HG03196 (cell line): ENCODE data around the gene PPP1R9A.

ENCODE experiments used
- ATAC-seq: cut with Tn5 transposase; IDR thresholded peaks from one replicate; pipeline ENCODE4 v1.9.1; 2021; ENCODE audit not compliant: unreplicated experiment

Gene PPP1R9A

GRCh38 chr7:95026421-95027072, 119.2 kb downstream of the PPP1R9A start:
- no peak for ATAC-seq

- no peak for ATAC-seq
Measured at GRCh38 chr7:95027234-95027872, 120.0 kb downstream of the PPP1R9A start.

DNA sequence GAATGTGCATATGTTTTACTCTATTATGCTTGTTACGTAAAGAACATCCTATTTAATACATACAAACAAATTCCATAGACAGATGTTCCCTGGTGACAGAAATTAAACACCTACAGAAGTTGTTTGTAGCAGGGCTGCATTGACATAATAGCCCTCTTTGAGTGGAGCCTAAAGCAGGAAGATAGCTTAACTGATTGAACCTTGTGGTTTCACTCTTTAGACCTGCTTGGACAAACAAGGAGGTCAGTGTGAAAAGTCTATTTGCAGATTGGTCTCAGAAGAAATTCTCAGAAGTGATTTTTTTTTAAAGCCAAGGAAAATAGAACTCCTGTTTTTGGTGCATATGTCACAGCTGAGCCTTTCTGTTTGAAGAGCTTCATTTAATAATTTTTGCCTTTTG, 121.3 kb downstream of the PPP1R9A start:
- ATAC-seq, result no peak

- ATAC-seq, result no peak
Measured at GRCh38 chr7:95035295-95035694, 127.9 kb downstream of the PPP1R9A start.

DNA sequence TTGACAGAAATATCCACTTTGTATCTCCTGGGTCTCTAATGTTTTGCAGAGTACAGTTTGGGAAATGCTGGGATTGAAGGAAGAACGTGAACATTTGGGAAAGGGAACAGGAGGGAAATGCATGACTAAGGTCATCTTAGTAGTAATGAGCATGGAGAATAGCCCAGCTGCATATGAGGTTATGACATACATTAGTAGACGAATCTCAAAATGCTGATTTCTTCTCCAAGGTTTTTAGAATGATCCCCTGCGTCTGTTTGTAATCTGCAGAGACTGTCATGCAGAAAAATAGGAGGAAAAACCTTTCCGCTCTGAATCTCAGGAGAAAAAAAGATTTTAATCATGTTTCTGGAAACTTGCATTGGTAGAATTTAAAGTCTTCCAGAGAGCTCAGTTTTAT, 133.6 kb downstream of the PPP1R9A start:
- ATAC-seq, result no peak

GRCh38 chr7:95045236-95045923, 138.0 kb downstream of the PPP1R9A start:
- ATAC-seq, result no peak

DNA sequence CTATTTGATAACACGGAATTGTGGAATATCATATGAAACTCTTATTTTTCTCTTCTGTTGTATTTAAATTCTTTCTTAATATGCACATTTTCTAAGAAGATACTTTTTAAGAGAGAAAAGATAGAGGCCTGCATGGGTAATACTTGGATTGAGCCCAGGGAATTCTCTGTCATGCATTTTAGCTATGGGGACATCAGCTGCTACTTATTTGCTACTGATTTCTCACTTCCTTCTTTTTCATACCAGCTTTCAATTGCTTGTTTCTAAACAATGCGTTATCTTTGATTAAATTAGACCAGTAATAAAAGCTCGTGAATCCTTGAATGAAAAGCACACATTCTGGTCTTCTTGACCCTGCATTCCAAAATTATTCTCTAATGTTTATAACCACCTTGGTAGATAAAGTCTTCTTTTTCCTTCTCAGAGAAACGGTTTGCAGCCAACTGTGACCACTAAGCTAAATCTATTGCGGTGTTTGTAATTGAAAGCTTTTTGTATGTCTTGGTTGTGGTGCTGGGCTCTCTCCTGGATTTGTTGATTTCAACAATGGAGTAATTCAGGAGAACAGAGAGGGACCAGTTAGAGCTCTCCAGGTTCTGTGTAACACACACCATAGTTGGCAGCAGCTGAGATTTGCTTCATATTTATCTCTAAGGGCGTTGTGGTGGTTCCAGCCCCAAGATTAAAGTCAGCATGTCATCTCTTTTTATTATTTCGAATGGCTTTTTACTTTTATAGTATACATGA, 139.3 kb downstream of the PPP1R9A start:
- no peak for ATAC-seq

- ATAC-seq, result no peak
Measured at GRCh38 chr7:95047291-95047690, 139.9 kb downstream of the PPP1R9A start.

GRCh38 chr7:95052566-95053094, 145.2 kb downstream of the PPP1R9A start:
- ATAC-seq, result no peak

DNA sequence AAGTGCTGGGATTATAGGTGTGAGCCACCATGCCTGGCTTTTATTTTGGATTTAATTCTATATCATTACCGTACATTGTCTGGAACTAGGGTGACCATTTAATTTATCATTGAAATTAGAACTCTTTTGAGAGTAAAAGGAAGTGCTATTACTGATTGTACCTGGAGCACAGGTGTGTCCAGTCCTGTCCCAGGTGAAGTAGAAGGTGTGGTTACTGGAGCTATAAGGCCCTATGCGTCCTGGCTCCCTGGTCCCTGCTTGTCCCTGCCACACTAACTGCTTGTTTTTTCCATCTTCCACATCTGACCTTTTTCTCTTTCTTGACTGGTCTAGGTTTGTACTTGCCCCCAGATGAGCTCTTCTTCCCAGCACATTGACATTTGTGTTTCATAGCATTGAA, 147.0 kb downstream of the PPP1R9A start:
- no peak for ATAC-seq

GRCh38 chr7:95055295-95055694, 147.9 kb downstream of the PPP1R9A start:
- no peak for ATAC-seq

- no peak for ATAC-seq
Measured at GRCh38 chr7:95056107-95056739, 148.8 kb downstream of the PPP1R9A start.

DNA sequence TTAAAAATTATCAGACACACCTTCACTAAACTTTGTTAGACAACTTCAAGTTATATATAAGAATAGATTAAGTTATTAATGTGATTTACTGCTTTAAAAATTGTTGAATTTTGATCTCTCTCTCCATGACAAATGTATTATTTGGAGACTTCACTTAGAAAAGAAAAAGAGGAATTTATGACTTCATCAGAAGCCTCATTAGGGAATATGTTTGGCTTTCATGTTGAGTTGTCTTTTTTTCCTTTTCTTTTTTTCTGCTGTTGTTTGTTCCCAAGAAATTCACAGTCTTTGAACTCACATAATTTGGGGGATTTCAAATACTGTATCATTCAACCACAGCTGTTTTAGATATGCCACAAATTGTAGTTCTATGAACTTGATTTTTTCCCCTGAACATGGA, 149.5 kb downstream of the PPP1R9A start:
- no peak for ATAC-seq

DNA sequence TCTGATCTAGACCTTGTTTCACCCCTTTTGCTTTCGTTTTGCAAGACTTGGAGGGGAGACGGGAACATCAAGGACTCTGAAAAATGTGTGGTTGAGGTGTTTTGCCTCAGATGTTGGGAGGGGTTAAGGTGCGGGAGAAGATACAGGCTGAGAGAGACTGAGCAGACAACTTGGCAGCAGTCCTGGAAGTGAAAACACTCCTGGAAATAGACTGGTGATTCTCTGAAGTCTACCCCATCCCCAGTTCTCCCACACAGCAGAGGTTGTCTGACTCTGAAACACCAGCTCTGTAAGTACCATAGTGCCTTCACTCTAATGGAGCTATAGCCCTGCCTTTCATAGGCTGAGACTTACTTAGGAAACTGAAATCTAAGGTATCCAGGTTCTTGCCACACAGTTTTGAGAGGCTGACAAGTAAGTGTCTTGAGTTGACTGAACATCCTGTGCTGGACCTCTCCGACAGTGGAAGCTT, 152.5 kb downstream of the PPP1R9A start:
- no peak for ATAC-seq

GRCh38 chr7:95062901-95063300, 155.5 kb downstream of the PPP1R9A start:
- ATAC-seq, result no peak

- no peak for ATAC-seq
Measured at GRCh38 chr7:95066737-95067530, 159.5 kb downstream of the PPP1R9A start.

GRCh38 chr7:95088536-95089215, 181.3 kb downstream of the PPP1R9A start:
- no peak for ATAC-seq

GRCh38 chr7:95089414-95090315, 182.3 kb downstream of the PPP1R9A start:
- no peak for ATAC-seq
